Measurements from ENCODE around the gene IGSF10. TPM values are rescaled to one million over a fixed set of nuclear protein-coding genes. Genes with fewer than 3 reads are reported as not detected.
A peak's percentile ranks its signal among the peaks of the same experiment; 100 is the strongest.

IGSF10 gene
- total RNA-seq, 1 donor from 2014 or later: 0.28 TPM

GRCh38 chr3:151425627-151426340 lies 35.1 kb downstream of the IGSF10 start:
- DNase-seq (ENCODE audit: low spot score) (no peak), ATAC-seq (peak; percentile 23)

- DNase-seq (ENCODE audit: low spot score): no peak
- no peak for ATAC-seq
Measured at GRCh38 chr3:151423091-151423490, 37.8 kb downstream of the IGSF10 start.

GRCh38 chr3:151421938-151422337 lies 38.9 kb downstream of the IGSF10 start:
- ATAC-seq (no peak), DNase-seq (ENCODE audit: low spot score) (no peak)

- ATAC-seq (no peak), DNase-seq (ENCODE audit: low spot score) (no peak)
Measured at GRCh38 chr3:151419806-151420205, 41.1 kb downstream of the IGSF10 start.

- DNase-seq (ENCODE audit: low spot score) (no peak), ATAC-seq (no peak)
Measured at GRCh38 chr3:151415289-151415688, 45.6 kb downstream of the IGSF10 start.

GRCh38 chr3:151412989-151413388 lies 47.9 kb downstream of the IGSF10 start:
- ATAC-seq: no peak
- no peak for DNase-seq (ENCODE audit: low spot score)

Other genes with a start within 250 kb of the IGSF10 start
- gene P2RY14, start 182.5 kb downstream of the IGSF10 start, total RNA-seq: not detected
- not detected for gene GPR87, start 144.2 kb downstream of the IGSF10 start, total RNA-seq
- gene P2RY13, start 131.5 kb downstream of the IGSF10 start, total RNA-seq: 1.3 TPM
- 0.65 TPM for gene P2RY12, start 76.3 kb downstream of the IGSF10 start, total RNA-seq

Data from left lobe of liver (tissue), 2 donors.